HG03354 (cell line): ENCODE measurements around the gene SLC51A.

Experiments used
- ATAC-seq: cut with Tn5 transposase; IDR thresholded peaks from one replicate; pipeline ENCODE4 v1.9.1; 2021; ENCODE audit warnings: mild to moderate bottlenecking; ENCODE audit not compliant: unreplicated experiment, poor library complexity, severe bottlenecking

Gene SLC51A

GRCh38 chr3:196275126-196275525 lies 58.8 kb downstream of the SLC51A start:
- peak; percentile 14 for ATAC-seq

GRCh38 chr3:196280689-196281440 lies 64.5 kb downstream of the SLC51A start:
- peak; percentile 66 for ATAC-seq

- ATAC-seq, result no peak
These were observed 65.6 kb downstream of the SLC51A start for GRCh38 chr3:196281962-196282361.
